GM18873 (cell line): ENCODE measurements around the gene GOLGA8B.
"Not testable (repeated sequence)": the region's sequence is repeated elsewhere in the genome, so short reads cannot be mapped to it uniquely, and the experiment has no call there.

Experiments
- ATAC-seq: cut with Tn5 transposase; IDR thresholded peaks from one replicate; pipeline ENCODE4 v1.9.1; 2021; ENCODE audit warnings: mild to moderate bottlenecking, moderate library complexity, moderate number of reproducible peaks; ENCODE audit not compliant: unreplicated experiment, low FRiP score

GOLGA8B gene

DNA sequence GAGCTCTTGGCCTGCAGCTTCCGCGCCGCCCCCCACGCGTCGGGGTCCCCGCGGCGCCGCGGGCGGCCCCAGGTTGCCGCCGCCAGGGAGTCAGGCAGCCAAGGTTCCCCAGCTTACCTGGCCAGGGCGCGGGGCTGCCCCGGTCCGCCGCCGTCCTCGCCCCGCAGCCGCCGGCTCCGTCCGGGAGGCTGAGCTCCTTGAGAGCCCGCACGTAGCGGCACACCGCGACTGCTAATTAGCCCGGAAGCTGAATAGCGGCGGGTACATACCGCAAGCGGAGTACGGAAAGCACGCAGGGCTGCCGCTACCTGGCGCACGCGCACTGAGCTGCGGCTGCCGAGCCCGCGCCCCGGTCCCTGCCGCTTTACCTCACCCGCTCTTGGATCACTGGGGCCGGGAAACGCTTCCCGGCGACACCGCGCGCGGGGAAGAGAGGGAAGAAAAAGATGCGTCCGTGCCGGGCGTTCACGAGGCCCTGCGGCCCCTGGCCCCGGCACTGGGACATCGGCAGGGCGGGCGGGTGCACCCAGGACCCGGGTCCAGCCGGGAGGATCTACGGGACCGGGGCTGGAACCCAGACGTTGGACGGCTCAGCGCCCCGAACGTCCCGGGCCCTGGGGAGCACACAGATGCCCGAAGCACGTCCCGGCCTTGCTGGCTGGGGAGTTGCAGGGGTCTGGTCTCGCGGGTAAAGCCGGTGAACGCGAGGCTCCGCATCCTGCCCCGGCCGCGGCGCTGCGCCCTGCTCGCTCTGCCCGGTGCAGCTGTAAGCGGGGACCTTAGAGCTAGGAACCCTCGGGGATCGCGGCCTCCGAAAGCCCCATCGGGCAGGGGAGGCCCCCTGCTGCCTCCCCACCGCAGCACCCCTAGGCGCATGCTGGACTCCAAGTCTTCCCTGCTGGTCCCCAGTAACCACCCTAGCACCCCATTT is at the start of gene GOLGA8B:
Gene GOLGA8B (minus strand): TSS at position 253 of the 931 bp plus-strand sequence. CDS start 47,739 bp downstream, outside the sequence.
- ATAC-seq = no peak

DNA sequence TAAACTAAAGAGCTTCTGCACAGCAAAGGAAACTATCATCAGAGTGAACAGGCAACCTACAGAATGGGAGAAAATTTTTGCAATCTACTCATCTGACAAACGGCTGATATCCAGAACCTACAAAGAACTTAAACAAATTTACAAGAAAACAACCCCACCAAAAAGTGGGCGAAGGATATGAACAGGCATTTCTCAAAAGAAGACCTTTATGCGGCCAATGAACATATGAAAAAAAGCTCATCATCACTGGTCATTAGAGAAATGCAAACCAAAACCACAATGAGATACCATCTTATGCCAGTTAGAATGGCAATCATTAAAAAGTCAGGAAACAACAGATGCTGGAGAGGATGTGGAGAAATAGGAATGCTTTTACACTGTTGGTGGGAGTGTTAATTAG is 49.7 kb upstream of the GOLGA8B start:
- ATAC-seq = not testable (repeated sequence)

- no peak for ATAC-seq
Observed at GRCh38 chr15:34628577-34629152, 45.2 kb upstream of the GOLGA8B start.

DNA sequence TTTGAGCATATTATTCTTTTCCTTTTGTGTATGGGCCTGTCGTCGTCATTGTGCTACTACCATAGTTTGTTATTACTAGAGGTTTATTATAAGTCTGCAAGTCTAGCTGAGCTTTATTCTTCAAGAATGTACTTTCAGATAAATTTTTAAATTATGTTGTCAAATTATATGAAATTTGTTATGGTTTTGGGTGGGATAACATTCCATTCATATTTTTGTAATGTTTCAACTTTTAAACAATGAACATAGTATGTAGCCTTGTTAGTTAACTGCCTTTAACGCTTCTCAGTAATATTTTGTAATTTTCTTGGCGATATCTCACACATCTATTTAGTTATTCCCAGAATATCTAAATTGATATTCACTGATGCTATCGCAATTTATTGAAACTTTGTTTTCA is 41.6 kb upstream of the GOLGA8B start:
- ATAC-seq = no peak

DNA sequence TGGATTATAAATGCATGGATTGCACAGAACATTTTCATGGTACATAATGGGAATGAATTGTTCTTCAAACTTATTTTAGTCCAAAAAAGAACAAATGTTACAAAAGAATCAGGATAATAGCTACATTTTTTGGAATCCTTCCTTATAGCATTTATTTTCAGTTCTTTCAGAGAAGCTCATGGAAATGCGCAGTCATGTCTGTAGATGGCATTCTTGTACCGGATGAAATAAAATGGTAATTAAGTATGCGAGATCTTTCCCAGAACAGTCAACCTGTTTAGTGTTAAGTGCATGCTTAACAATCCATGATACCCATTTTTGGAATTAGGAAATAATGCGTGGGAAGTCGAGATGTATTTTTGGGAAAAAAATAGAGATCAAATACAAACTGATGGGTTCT is 38.2 kb upstream of the GOLGA8B start:
- ATAC-seq = no peak

- no peak for ATAC-seq
Observed at GRCh38 chr15:34620814-34621213, 37.4 kb upstream of the GOLGA8B start.

DNA sequence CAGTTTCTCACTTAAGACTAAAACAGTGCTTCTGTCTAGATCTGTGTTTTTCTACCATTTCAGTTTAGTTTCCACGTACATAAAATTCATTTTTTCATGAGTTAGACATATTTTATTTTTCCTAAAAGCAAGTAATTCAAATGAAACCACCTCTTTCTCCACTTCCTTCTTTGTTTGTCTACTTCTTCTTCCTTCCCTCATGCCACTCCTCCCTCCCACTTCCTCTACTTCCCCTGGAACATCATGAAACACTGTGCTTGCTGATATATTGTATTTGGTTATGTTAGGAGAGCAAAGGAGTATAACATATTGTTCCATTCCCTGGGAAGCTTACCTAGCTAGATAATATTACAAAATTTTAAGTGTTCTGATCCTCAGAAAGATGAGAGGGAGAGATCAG is 36.7 kb upstream of the GOLGA8B start:
- no peak for ATAC-seq

DNA sequence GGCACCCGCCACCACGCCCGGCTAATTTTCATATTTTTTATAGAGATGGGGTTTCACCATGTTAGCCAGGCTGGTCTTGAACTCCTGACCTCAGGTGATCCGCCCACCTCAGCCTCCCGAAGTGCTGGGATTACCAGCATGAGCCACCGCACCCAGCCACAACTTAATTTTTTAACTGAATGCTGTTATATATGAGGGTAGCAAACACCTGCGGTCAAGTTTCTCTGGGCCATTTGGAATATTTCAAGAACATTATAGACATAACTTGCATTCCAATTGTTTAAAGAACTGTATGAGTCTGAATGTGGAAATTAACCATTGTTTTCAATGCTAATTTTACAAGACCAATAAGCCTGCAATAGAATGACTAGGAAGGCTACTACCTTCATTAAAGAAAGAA is 35.7 kb upstream of the GOLGA8B start:
- ATAC-seq = no peak

DNA sequence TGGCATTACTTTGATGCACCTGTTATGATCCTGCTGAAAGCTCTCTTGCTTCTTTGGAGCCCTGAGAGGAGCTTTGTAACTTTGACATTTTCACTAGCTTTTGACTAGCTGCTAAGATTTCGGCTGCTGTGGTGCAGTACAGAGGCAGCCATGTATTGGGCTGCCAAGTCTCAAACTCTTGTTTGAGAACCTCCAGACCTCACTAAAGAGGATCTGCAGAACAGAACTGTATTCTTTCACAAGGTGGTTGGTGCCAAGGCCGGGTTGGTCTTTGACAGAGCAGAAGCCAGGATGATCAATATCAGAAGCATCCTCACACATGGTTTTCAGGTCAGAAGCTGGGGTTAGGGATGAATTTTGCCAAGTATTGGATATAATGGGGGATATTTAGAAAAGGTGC is 34.6 kb upstream of the GOLGA8B start:
- no peak for ATAC-seq

- no peak for ATAC-seq
Observed at GRCh38 chr15:34616613-34617012, 33.2 kb upstream of the GOLGA8B start.

- ATAC-seq = no peak
Observed at GRCh38 chr15:34613997-34614396, 30.5 kb upstream of the GOLGA8B start.

DNA sequence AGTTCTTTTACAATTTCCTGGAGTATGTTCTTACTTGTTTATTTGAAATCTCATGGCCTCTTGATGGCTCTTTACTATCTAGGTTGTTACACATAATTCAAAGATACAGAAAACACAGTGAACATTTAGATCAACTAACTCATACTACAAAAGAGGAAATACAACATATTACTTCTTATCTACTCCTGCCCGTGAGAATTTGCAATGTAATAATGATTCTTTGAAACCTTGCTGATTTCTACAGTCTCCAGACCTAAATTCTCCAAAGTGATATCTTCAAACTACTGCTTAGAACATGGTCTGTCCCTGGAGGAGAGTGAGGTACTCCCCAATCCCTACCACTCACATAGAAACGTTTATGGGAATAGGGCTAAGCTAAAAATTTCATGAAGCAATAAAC is 29.9 kb upstream of the GOLGA8B start:
- no peak for ATAC-seq

DNA sequence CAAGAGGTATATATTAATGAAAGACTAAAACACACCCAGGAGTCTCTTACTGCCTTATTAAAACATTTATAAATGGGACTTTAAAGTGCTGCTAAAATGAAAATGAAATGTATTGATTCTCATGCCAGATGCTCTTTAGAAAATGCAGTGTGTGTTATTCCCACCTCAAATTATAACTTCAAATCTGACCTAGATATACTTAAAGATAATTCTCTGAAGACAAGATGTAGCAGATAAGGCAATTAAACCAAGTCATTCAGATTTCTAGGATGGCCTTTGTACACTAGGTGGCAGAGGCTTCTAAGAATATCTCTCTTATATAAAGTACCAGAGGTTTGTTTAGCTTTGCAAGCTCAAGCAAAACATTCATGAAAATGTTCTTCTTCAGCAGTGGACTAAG is 26.9 kb upstream of the GOLGA8B start:
- ATAC-seq = no peak

DNA sequence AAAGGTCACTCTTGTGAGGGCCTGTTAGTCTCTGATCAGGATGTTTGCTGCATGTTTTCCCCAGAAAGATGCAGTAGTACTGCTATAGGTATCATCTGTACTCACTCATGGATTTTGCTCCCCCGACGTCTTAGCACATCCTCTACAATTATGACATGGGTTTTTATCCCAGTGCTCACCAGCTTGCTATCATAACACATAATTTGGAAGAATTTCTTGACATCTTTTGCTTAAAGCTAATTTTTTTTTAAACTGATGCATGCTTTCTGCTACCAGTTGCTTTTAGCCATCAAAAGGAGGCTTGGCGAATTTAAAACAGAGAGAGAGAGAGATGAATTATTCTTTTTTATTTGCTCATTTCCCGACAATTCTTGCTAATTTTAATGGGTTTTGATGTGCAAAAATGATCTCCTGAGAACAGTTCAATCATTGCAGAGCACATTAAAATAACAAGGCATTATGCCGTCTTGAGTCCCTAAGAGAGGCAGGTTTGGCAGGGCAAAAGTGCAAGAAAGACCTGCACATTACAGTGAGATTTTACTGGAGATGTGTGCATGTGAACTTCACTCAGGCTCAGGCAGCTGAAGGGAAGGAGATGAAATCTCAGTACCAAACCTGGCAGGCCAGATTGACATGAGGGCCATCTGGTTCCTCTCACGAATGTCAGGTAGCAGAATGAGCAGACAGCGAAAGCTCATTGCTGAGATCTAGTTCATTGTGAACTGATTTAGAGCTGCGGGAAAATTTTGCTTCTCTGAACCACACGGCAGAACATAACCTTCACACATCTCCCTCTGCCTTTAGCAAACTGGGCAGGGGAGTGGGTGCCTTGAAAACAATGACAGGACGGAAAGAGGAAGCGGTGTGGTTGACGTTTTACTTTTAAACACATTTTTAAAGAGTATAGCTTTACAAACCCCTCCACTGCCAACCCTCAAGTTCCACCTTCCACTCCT is 25.9 kb upstream of the GOLGA8B start:
- no peak for ATAC-seq

- no peak for ATAC-seq
Observed at GRCh38 chr15:34608517-34608916, 25.1 kb upstream of the GOLGA8B start.

DNA sequence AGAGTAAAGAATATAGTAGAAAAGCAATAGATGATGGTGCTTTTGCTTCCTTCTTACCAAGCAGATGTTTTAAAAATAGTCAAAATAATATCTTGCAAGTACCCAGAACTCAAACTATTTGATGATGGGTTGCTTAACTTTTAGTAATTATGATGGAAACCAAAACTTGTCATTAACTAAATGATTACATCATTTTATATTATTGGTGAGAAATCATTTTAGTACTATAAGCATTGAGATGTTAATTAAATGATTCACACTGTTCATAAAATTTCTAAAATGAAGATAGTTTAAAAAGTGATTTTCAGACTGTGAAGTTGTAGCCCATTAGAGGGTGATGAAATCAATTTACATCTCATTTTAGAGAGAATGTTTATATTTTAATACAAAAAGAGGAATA is 24.4 kb upstream of the GOLGA8B start:
- no peak for ATAC-seq

GRCh38 chr15:34606545-34606944 is 23.1 kb upstream of the GOLGA8B start:
- ATAC-seq = no peak

DNA sequence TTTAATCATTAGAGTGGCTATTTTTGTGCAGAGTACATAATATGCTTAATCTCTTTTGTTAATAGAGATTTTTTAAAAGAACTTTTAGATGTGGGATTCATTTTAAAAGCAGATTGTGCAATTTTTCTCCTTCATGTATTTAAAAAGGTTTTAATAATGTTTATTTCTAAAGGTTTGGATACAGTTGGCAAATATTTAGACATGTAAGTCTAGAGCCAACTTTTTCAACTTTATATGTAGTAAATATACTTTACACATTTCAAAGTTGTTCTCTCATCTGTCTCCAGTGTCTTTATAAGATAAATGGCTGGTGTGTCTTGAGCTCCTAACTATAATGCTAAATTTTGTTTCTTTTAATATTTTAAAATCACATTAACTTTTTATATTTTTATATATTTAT is 22.7 kb upstream of the GOLGA8B start:
- no peak for ATAC-seq

DNA sequence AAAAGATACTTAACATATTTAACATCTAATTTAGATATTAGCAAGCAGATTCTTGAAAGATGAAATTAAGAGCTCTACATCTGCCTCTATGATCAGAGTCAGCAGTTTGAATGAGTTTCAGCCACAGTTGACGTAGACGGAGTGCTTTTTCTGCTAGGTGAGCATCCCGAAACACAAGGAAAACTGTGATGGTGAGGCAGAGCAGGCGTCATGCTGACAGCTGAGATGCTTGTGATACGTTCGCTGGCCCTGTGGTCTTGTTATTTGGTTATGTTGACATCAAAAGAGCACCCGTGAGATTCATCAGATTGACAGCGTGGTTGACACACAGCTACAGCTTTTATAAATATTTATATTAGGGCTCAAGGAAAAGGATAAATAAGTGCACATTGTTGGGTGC is 19.6 kb upstream of the GOLGA8B start:
- ATAC-seq = no peak

GRCh38 chr15:34600923-34601322 is 17.5 kb upstream of the GOLGA8B start:
- no peak for ATAC-seq
